ENCODE results near the gene N4BP2L2.

Gene N4BP2L2

DNA sequence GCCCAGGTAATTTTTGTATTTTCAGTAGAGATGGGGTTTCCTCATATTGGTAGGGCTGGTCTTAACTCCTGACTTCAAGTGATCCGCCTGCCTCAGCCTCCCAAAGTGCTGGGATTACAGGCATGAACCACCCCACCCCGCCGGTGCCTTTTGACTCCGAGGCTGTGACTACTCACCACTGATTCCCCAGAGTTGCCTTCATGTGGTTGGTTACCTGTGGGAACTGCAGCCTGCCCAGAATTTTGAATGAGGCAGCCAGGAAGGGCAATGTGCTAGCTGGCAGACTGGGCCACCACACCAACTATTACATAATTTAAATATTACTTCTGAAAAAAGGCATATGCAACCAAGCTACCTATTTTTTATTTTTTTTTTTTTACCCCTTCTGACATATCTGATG is 42.8 kb downstream of the N4BP2L2 start:
- H3K27ac ChIP-seq (ENCODE audit: low read length) = no peak overlapping the region
- H3K4me1 ChIP-seq (ENCODE audit: control insufficient read depth in 1 of 2, insufficient read depth in 2 of 2, low read length in 2 of 2) = no peaks in the 10 kb centered on the region
- H3K36me3 ChIP-seq (ENCODE audit: control insufficient read depth in 1 of 2, insufficient read depth in 2 of 2, low read length in 2 of 2) = no peaks in the 10 kb centered on the region
- no peaks in the 10 kb centered on the region for H3K9me3 ChIP-seq (ENCODE audit: control insufficient read depth in 1 of 2, low read length in 2 of 2)
- no peak overlapping the region for H3K4me3 ChIP-seq (ENCODE audit: low read depth in 1 of 2, low read length in 2 of 2)
- no peaks in the 10 kb centered on the region for H3K27me3 ChIP-seq (ENCODE audit: low read depth, low read length)

DNA sequence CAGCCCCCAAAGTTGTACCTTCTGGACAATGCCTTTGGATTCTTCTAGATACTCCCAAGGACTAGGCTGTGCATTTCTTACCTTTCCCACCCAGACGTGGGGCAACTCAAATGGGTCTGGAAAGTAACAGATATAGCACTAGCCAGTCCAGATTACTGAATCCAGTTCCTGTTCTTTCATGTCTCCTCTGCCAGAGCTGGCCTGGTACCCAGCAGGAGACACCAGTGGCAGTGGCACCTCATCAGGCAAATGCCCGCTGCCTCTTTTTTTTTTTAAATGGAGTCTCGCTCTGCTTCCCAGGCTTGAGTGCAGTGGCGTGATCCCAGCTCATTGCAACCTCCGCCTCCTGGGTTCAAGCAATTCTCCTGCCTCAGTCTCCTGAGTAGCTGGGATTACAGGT is 43.2 kb downstream of the N4BP2L2 start:
- Histone ChIP-seq H3K9me3 (ENCODE audit: control insufficient read depth in 1 of 2, low read length in 2 of 2) (no peaks in the 10 kb centered on the region), H3K27me3 (ENCODE audit: low read depth, low read length) (no peaks in the 10 kb centered on the region), H3K4me3 (ENCODE audit: low read depth in 1 of 2, low read length in 2 of 2) (no peak overlapping the region), H3K4me1 (ENCODE audit: control insufficient read depth in 1 of 2, insufficient read depth in 2 of 2, low read length in 2 of 2) (no peaks in the 10 kb centered on the region), H3K27ac (ENCODE audit: low read length) (no peak overlapping the region), H3K36me3 (ENCODE audit: control insufficient read depth in 1 of 2, insufficient read depth in 2 of 2, low read length in 2 of 2) (no peaks in the 10 kb centered on the region)

- Histone ChIP-seq H3K4me3 (ENCODE audit: low read depth in 1 of 2, low read length in 2 of 2) (no peak overlapping the region), H3K27me3 (ENCODE audit: low read depth, low read length) (no peaks in the 10 kb centered on the region), H3K27ac (ENCODE audit: low read length) (no peak overlapping the region), H3K9me3 (ENCODE audit: control insufficient read depth in 1 of 2, low read length in 2 of 2) (no peaks in the 10 kb centered on the region), H3K36me3 (ENCODE audit: control insufficient read depth in 1 of 2, insufficient read depth in 2 of 2, low read length in 2 of 2) (no peaks in the 10 kb centered on the region), H3K4me1 (ENCODE audit: control insufficient read depth in 1 of 2, insufficient read depth in 2 of 2, low read length in 2 of 2) (no peaks in the 10 kb centered on the region)
Measured at GRCh38 chr13:32491028-32491427, 47.6 kb downstream of the N4BP2L2 start.

- no peaks in the 10 kb centered on the region for H3K9me3 ChIP-seq (ENCODE audit: control insufficient read depth in 1 of 2, low read length in 2 of 2)
- H3K27me3 ChIP-seq (ENCODE audit: low read depth, low read length) = no peaks in the 10 kb centered on the region
- H3K4me1 ChIP-seq (ENCODE audit: control insufficient read depth in 1 of 2, insufficient read depth in 2 of 2, low read length in 2 of 2) = peaks cover 0 to 4% of the 10 kb centered on the region in 2 donors
- no peak overlapping the region for H3K4me3 ChIP-seq (ENCODE audit: low read depth in 1 of 2, low read length in 2 of 2)
- H3K27ac ChIP-seq (ENCODE audit: low read length) = no peak overlapping the region
- peaks cover 0 to 10% of the 10 kb centered on the region in 2 donors for H3K36me3 ChIP-seq (ENCODE audit: control insufficient read depth in 1 of 2, insufficient read depth in 2 of 2, low read length in 2 of 2)
Measured at GRCh38 chr13:32476892-32477291, 61.7 kb downstream of the N4BP2L2 start.

- no peak overlapping the region for H3K27ac ChIP-seq (ENCODE audit: low read length)
- peaks cover 0 to 4% of the 10 kb centered on the region in 2 donors for H3K4me1 ChIP-seq (ENCODE audit: control insufficient read depth in 1 of 2, insufficient read depth in 2 of 2, low read length in 2 of 2)
- no peak overlapping the region for H3K4me3 ChIP-seq (ENCODE audit: low read depth in 1 of 2, low read length in 2 of 2)
- no peaks in the 10 kb centered on the region for H3K9me3 ChIP-seq (ENCODE audit: control insufficient read depth in 1 of 2, low read length in 2 of 2)
- no peaks in the 10 kb centered on the region for H3K27me3 ChIP-seq (ENCODE audit: low read depth, low read length)
- H3K36me3 ChIP-seq (ENCODE audit: control insufficient read depth in 1 of 2, insufficient read depth in 2 of 2, low read length in 2 of 2) = peaks cover 0 to 10% of the 10 kb centered on the region in 2 donors
Measured at GRCh38 chr13:32476021-32476731, 62.4 kb downstream of the N4BP2L2 start.

GRCh38 chr13:32474999-32475792 is 63.4 kb downstream of the N4BP2L2 start:
- Histone ChIP-seq H3K4me1 (ENCODE audit: control insufficient read depth in 1 of 2, insufficient read depth in 2 of 2, low read length in 2 of 2) (peaks cover 0 to 4% of the 10 kb centered on the region in 2 donors), H3K9me3 (ENCODE audit: control insufficient read depth in 1 of 2, low read length in 2 of 2) (no peaks in the 10 kb centered on the region), H3K27ac (ENCODE audit: low read length) (no peak overlapping the region), H3K27me3 (ENCODE audit: low read depth, low read length) (no peaks in the 10 kb centered on the region), H3K36me3 (ENCODE audit: control insufficient read depth in 1 of 2, insufficient read depth in 2 of 2, low read length in 2 of 2) (peaks cover 0 to 10% of the 10 kb centered on the region in 2 donors), H3K4me3 (ENCODE audit: low read depth in 1 of 2, low read length in 2 of 2) (no peak overlapping the region)

DNA sequence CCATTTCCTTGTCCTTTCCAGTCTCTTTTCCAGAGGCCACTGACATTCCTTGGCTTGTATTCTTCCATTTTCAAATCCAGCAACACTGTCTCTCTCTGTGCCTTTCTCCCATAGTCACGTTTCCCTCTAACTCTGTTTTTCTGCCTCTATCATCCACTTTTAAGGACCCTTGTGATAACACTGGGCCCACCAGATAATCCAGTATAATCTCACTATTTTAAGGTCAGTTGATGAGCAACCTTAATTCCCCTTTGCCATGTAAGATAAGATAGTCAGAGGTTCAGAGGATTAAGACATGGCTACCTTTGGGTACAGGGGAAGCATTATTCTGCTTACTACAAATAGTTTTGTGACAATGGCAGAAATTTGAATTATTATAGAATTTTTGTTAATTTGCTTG is 64.9 kb downstream of the N4BP2L2 start:
- Histone ChIP-seq H3K27ac (ENCODE audit: low read length) (no peak overlapping the region), H3K4me1 (ENCODE audit: control insufficient read depth in 1 of 2, insufficient read depth in 2 of 2, low read length in 2 of 2) (peaks cover 0 to 4% of the 10 kb centered on the region in 2 donors), H3K9me3 (ENCODE audit: control insufficient read depth in 1 of 2, low read length in 2 of 2) (no peaks in the 10 kb centered on the region)

DNA sequence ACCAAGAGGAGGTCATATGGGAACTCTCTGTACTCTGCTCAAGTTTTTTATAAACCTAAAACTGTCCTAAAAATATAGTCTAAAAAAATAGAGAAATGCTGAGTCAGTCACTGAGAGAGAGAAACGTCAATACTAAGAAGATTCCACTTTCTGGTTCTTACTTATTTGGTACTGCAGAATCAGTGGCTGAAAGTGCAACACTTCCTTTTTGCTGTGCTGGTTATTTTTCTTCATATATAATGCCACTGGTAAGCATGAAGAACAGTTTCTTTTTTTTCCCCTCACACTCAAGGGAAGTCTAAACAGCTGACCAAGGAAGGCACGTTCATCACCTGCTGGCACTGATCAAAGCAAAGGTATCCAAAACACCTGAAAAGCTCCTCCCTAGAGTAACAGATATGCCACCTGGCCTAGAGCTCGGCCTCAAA is 66.4 kb downstream of the N4BP2L2 start:
- no peak overlapping the region for H3K27ac ChIP-seq (ENCODE audit: low read length)
- peaks cover 0 to 15% of the 10 kb centered on the region in 2 donors for H3K36me3 ChIP-seq (ENCODE audit: control insufficient read depth in 1 of 2, insufficient read depth in 2 of 2, low read length in 2 of 2)
- H3K27me3 ChIP-seq (ENCODE audit: low read depth, low read length) = no peaks in the 10 kb centered on the region
- peaks cover 0 to 4% of the 10 kb centered on the region in 2 donors for H3K4me1 ChIP-seq (ENCODE audit: control insufficient read depth in 1 of 2, insufficient read depth in 2 of 2, low read length in 2 of 2)
- H3K9me3 ChIP-seq (ENCODE audit: control insufficient read depth in 1 of 2, low read length in 2 of 2) = no peaks in the 10 kb centered on the region
- no peak overlapping the region for H3K4me3 ChIP-seq (ENCODE audit: low read depth in 1 of 2, low read length in 2 of 2)

More for the DNA sequence above, 64.9 kb downstream of the N4BP2L2 start:
- H3K27me3 ChIP-seq (ENCODE audit: low read depth, low read length) = no peaks in the 10 kb centered on the region
- peaks cover 0 to 18% of the 10 kb centered on the region in 2 donors for H3K36me3 ChIP-seq (ENCODE audit: control insufficient read depth in 1 of 2, insufficient read depth in 2 of 2, low read length in 2 of 2)
- no peak overlapping the region for H3K4me3 ChIP-seq (ENCODE audit: low read depth in 1 of 2, low read length in 2 of 2)

DNA sequence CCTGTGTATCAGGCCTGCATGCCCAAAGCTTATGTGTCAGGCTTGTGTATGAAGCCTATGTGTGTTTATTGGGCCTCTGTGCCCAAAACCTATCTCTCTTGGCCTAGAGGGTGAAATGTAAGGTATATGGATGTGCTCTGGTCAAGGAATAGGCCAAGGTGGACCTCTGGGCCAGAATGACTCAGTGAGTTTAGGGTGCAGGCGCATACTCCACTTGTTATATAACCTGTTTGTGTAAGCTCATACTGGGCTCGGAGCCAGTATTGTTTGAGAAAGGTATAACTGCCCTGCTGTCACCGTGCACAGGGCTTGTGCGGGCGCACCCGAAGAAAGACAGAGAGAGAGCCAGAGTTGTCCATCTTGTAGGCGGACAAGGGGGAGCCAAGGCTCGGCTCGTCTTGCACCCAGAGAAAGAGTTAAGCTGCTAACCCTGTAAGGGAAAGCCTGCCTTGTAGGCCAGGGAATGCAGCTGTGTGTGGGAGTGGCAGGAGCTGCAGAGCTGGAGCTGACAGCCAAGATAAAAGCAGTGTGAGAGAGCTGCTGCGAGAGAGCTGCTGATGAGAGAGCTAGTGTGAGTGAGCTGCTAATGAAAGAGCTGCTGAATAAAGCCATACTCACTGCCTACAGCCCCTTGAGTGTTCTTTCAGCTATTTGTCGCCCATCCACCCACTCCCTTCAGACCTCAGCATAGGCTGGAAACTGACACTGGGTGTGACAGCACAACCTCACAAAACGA is 67.2 kb downstream of the N4BP2L2 start:
- Histone ChIP-seq H3K4me1 (ENCODE audit: control insufficient read depth in 1 of 2, insufficient read depth in 2 of 2, low read length in 2 of 2) (peaks cover 0 to 4% of the 10 kb centered on the region in 2 donors), H3K4me3 (ENCODE audit: low read depth in 1 of 2, low read length in 2 of 2) (no peak overlapping the region), H3K36me3 (ENCODE audit: control insufficient read depth in 1 of 2, insufficient read depth in 2 of 2, low read length in 2 of 2) (peaks cover 0 to 11% of the 10 kb centered on the region in 2 donors), H3K27me3 (ENCODE audit: low read depth, low read length) (no peaks in the 10 kb centered on the region), H3K9me3 (ENCODE audit: control insufficient read depth in 1 of 2, low read length in 2 of 2) (no peaks in the 10 kb centered on the region), H3K27ac (ENCODE audit: low read length) (no peak overlapping the region)

GRCh38 chr13:32468502-32469142 is 70.0 kb downstream of the N4BP2L2 start:
- Histone ChIP-seq H3K9me3 (ENCODE audit: control insufficient read depth in 1 of 2, low read length in 2 of 2) (no peaks in the 10 kb centered on the region), H3K27ac (ENCODE audit: low read length) (no peak overlapping the region), H3K27me3 (ENCODE audit: low read depth, low read length) (no peaks in the 10 kb centered on the region), H3K4me1 (ENCODE audit: control insufficient read depth in 1 of 2, insufficient read depth in 2 of 2, low read length in 2 of 2) (peaks cover 0 to 4% of the 10 kb centered on the region in 2 donors), H3K4me3 (ENCODE audit: low read depth in 1 of 2, low read length in 2 of 2) (no peak overlapping the region), H3K36me3 (ENCODE audit: control insufficient read depth in 1 of 2, insufficient read depth in 2 of 2, low read length in 2 of 2) (peaks cover 0 to 14% of the 10 kb centered on the region in 2 donors)

DNA sequence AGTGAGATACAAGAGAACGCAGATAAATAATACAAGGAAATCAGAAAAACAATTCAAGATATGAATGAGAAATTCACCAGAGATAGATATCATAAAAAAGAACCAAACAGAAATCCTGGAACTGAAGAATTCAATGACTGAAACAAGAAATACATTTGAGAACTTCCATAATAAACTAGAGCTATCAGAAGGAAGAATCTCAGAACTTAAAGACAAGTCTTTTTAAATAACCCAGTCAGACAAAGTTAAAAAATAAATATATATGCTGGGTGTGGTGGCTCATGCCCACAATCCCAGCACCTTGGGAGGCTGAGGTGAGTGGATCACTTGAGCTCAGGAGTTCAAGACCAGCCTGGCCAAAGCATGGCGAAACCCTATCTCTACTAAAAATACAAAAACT is 82.0 kb downstream of the N4BP2L2 start:
- peaks cover 5 to 10% of the 10 kb centered on the region in 2 donors for H3K9me3 ChIP-seq (ENCODE audit: control insufficient read depth in 1 of 2, low read length in 2 of 2)
- H3K4me1 ChIP-seq (ENCODE audit: control insufficient read depth in 1 of 2, insufficient read depth in 2 of 2, low read length in 2 of 2) = no peaks in the 10 kb centered on the region
- H3K4me3 ChIP-seq (ENCODE audit: low read depth in 1 of 2, low read length in 2 of 2) = no peak overlapping the region
- H3K36me3 ChIP-seq (ENCODE audit: control insufficient read depth in 1 of 2, insufficient read depth in 2 of 2, low read length in 2 of 2) = peaks cover 0 to 38% of the 10 kb centered on the region in 2 donors
- H3K27ac ChIP-seq (ENCODE audit: low read length) = no peak overlapping the region
- H3K27me3 ChIP-seq (ENCODE audit: low read depth, low read length) = no peaks in the 10 kb centered on the region

All from muscle layer of duodenum (tissue), 2 donors.